ENCODE measurements around the gene ECHS1.

The ECHS1 gene

DNA sequence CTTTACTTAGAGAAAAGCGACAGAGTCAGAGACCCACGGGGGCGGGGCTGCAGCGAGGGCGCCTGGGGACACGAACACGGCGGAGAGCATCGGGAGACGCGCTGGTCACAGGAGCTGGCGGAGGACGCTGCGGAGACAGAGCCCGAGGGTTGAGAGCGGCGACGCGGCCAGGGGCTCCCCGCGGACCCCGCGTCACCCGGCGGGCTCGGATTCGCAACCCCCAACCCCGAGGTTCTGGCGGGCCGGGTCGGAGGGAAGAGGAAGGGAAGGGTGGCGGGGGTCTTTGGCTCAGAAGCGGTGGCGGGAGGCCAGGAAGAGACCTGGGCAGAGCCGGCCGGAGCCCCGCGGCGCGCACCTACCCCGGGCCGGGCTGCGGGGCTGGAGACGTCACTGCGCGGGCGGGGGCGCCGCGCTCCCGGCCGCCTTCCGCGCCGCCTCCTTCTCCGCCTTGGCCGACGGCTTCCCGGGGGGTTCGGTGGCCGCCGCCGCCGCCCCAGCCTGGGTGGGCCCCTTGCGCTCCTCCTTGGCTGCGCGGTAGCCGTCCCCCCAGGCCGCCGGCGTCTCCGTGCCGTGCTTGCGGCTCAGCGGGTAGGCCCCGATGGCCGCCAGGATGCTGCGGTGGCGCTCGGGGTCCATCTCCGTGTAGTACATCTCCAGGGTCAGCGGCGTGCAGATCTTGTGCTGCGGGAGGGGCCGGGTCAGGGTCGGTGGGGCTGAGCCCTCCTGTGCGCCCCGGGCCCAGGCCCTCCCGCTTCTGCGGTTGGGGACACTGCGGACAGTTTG, 47.5 kb downstream of the ECHS1 start:
- POLR2A ChIA-PET = no interaction called here
- no peak for TF ChIP-seq ELK4 (IDR thresholded peaks at IDR 0.05; ENCODE audit: borderline replicate concordance, low read depth, low read length)
- no peak for TF ChIP-seq ZNF514 (tag by site-specific recombination; IDR thresholded peaks at IDR 0.05)
- TF ChIP-seq, protein P1, sequence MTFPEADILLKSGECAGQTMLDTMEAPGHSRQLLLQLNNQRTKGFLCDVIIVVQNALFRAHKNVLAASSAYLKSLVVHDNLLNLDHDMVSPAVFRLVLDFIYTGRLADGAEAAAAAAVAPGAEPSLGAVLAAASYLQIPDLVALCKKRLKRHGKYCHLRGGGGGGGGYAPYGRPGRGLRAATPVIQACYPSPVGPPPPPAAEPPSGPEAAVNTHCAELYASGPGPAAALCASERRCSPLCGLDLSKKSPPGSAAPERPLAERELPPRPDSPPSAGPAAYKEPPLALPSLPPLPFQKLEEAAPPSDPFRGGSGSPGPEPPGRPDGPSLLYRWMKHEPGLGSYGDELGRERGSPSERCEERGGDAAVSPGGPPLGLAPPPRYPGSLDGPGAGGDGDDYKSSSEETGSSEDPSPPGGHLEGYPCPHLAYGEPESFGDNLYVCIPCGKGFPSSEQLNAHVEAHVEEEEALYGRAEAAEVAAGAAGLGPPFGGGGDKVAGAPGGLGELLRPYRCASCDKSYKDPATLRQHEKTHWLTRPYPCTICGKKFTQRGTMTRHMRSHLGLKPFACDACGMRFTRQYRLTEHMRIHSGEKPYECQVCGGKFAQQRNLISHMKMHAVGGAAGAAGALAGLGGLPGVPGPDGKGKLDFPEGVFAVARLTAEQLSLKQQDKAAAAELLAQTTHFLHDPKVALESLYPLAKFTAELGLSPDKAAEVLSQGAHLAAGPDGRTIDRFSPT (tag by site-specific recombination; IDR thresholded peaks at IDR 0.05) = no peak
- TF ChIP-seq, protein P2, sequence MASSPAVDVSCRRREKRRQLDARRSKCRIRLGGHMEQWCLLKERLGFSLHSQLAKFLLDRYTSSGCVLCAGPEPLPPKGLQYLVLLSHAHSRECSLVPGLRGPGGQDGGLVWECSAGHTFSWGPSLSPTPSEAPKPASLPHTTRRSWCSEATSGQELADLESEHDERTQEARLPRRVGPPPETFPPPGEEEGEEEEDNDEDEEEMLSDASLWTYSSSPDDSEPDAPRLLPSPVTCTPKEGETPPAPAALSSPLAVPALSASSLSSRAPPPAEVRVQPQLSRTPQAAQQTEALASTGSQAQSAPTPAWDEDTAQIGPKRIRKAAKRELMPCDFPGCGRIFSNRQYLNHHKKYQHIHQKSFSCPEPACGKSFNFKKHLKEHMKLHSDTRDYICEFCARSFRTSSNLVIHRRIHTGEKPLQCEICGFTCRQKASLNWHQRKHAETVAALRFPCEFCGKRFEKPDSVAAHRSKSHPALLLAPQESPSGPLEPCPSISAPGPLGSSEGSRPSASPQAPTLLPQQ (tag by site-specific recombination; IDR thresholded peaks at IDR 0.05) = no peak
- no peak for TF ChIP-seq ZNF354C (tag by site-specific recombination; IDR thresholded peaks at IDR 0.05; ENCODE audit: borderline replicate concordance, low read depth)
- no peak for TF ChIP-seq ZNF26 (tag by site-specific recombination; IDR thresholded peaks at IDR 0.05)
- no peak for TF ChIP-seq ZNF571 (tag by site-specific recombination; IDR thresholded peaks at IDR 0.05)
- TF ChIP-seq ZFP69B (tag by site-specific recombination; IDR thresholded peaks at IDR 0.05) = no peak
- no peak for TF ChIP-seq ZNF184 (tag by site-specific recombination; IDR thresholded peaks at IDR 0.05)
- no peak for TF ChIP-seq GLIS1 (tag by site-specific recombination; IDR thresholded peaks at IDR 0.05)
- no peak for TF ChIP-seq ZNF555 (tag by site-specific recombination; conservative IDR thresholded peaks at IDR 0.05)
- TF ChIP-seq ZNF792 (tag by site-specific recombination; IDR thresholded peaks at IDR 0.05) = no peak
- TF ChIP-seq GLI4 (tag by site-specific recombination; IDR thresholded peaks at IDR 0.05) = no peak
- no peak for TF ChIP-seq KLF9 (tag by site-specific recombination; IDR thresholded peaks at IDR 0.05; ENCODE audit: low read depth)
- TF ChIP-seq ZNF266 (tag by site-specific recombination; IDR thresholded peaks at IDR 0.05; ENCODE audit: low read depth) = no peak
- no peak for TF ChIP-seq ZNF510 (tag by site-specific recombination; IDR thresholded peaks at IDR 0.05; ENCODE audit: insufficient replicate concordance)
- TF ChIP-seq, protein P3, sequence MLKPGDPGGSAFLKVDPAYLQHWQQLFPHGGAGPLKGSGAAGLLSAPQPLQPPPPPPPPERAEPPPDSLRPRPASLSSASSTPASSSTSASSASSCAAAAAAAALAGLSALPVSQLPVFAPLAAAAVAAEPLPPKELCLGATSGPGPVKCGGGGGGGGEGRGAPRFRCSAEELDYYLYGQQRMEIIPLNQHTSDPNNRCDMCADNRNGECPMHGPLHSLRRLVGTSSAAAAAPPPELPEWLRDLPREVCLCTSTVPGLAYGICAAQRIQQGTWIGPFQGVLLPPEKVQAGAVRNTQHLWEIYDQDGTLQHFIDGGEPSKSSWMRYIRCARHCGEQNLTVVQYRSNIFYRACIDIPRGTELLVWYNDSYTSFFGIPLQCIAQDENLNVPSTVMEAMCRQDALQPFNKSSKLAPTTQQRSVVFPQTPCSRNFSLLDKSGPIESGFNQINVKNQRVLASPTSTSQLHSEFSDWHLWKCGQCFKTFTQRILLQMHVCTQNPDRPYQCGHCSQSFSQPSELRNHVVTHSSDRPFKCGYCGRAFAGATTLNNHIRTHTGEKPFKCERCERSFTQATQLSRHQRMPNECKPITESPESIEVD (tag by site-specific recombination; IDR thresholded peaks at IDR 0.05) = no peak
- H3K4me1 ChIP-seq (ENCODE audit: control insufficient read depth, insufficient read depth, low read length) = peaks cover 11% of the 10 kb centered on the region
- no peaks in the 10 kb centered on the region for H3K36me3 ChIP-seq (ENCODE audit: control insufficient read depth in 2 of 2, insufficient read depth in 1 of 2, low read length in 2 of 2)
- H3K4me3 ChIP-seq (ENCODE audit: low read depth, low read length) = no peak overlapping the region
- CTCF ChIA-PET = no interaction called here
- no peak overlapping the region for H3K27ac ChIP-seq (ENCODE audit: extremely low read depth, low read depth, low read length)
- H3K9me3 ChIP-seq (ENCODE audit: control insufficient read depth, insufficient read depth, low read depth, low read length) = no peaks in the 10 kb centered on the region
